SIG-M5 (cell line): Measurements from ENCODE around the gene ALDH3A1.
"Not testable (repeated sequence)": the region's sequence is repeated elsewhere in the genome, so short reads cannot be mapped to it uniquely, and the experiment has no call there.

Experiments
- DNase-seq: peaks from one replicate; lab custom pipeline; 2025; lab: John Stamatoyannopoulos, UW

Gene ALDH3A1

GRCh38 chr17:19747829-19748806 lies at the start of gene ALDH3A1:
Gene ALDH3A1, minus strand, starts transcription at chr17:19748298. Its CDS starts 3,169 bp downstream, at chr17:19745129.
- DNase-seq: no peak

GRCh38 chr17:19796457-19796856 lies 48.4 kb upstream of the ALDH3A1 start:
- DNase-seq: no peak

GRCh38 chr17:19791918-19792550 lies 43.9 kb upstream of the ALDH3A1 start:
- DNase-seq: no peak

GRCh38 chr17:19787733-19788357 lies 39.7 kb upstream of the ALDH3A1 start:
- DNase-seq: no peak

GRCh38 chr17:19785854-19786253 lies 37.8 kb upstream of the ALDH3A1 start:
- DNase-seq: no peak

- DNase-seq: no peak
These were observed 33.7 kb upstream of the ALDH3A1 start for GRCh38 chr17:19781488-19782458.

GRCh38 chr17:19780846-19781245 lies 32.7 kb upstream of the ALDH3A1 start:
- DNase-seq: no peak

- DNase-seq: no peak
These were observed 25.4 kb upstream of the ALDH3A1 start for GRCh38 chr17:19773534-19773933.

GRCh38 chr17:19771971-19772630 lies 24.0 kb upstream of the ALDH3A1 start:
- no peak for DNase-seq

- DNase-seq: no peak
These were observed 23.1 kb upstream of the ALDH3A1 start for GRCh38 chr17:19770985-19771735.

GRCh38 chr17:19769946-19770652 lies 22.0 kb upstream of the ALDH3A1 start:
- no peak for DNase-seq

GRCh38 chr17:19768046-19768782 lies 20.1 kb upstream of the ALDH3A1 start:
- no peak for DNase-seq

- no peak for DNase-seq
These were observed 18.5 kb upstream of the ALDH3A1 start for GRCh38 chr17:19766421-19767270.

- no peak for DNase-seq
These were observed 17.9 kb upstream of the ALDH3A1 start for GRCh38 chr17:19766016-19766415.

- not testable (repeated sequence) for DNase-seq
These were observed 15.9 kb upstream of the ALDH3A1 start for GRCh38 chr17:19763991-19764390.

- no peak for DNase-seq
These were observed 15.3 kb upstream of the ALDH3A1 start for GRCh38 chr17:19763416-19763815.

- DNase-seq: no peak
These were observed 14.4 kb upstream of the ALDH3A1 start for GRCh38 chr17:19762515-19762961.

- no peak for DNase-seq
These were observed 12.6 kb upstream of the ALDH3A1 start for GRCh38 chr17:19760746-19761145.
